Umbilical cord (tissue), 2 donors: ENCODE data around the gene TBC1D5. TPM values are rescaled to one million over a fixed set of nuclear protein-coding genes. Genes with fewer than 3 reads are reported as not detected.
"Not testable (repeated sequence)": the region's sequence is repeated elsewhere in the genome, so short reads cannot be mapped to it uniquely, and the experiment has no call there.

Source experiments
- DNase-seq: peaks from one replicate; pipeline ENCODE4 v3.0.0-alpha.2; 2015; ENCODE audit warnings: low spot score
- total RNA-seq: library from RNA; depleted of rRNA; stranded (reverse); fragments of >200 nt; gene quantifications from one replicate; pipeline ENCODE4 v1.2.3, GENCODE V29; 2014; ENCODE audit warnings: low replicate concordance; ENCODE audit not compliant: insufficient read depth

The TBC1D5 gene, protein sequence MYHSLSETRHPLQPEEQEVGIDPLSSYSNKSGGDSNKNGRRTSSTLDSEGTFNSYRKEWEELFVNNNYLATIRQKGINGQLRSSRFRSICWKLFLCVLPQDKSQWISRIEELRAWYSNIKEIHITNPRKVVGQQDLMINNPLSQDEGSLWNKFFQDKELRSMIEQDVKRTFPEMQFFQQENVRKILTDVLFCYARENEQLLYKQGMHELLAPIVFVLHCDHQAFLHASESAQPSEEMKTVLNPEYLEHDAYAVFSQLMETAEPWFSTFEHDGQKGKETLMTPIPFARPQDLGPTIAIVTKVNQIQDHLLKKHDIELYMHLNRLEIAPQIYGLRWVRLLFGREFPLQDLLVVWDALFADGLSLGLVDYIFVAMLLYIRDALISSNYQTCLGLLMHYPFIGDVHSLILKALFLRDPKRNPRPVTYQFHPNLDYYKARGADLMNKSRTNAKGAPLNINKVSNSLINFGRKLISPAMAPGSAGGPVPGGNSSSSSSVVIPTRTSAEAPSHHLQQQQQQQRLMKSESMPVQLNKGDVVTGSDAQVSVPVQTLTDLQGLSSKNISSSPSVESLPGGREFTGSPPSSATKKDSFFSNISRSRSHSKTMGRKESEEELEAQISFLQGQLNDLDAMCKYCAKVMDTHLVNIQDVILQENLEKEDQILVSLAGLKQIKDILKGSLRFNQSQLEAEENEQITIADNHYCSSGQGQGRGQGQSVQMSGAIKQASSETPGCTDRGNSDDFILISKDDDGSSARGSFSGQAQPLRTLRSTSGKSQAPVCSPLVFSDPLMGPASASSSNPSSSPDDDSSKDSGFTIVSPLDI
- 92.2 TPM for total RNA-seq

DNA sequence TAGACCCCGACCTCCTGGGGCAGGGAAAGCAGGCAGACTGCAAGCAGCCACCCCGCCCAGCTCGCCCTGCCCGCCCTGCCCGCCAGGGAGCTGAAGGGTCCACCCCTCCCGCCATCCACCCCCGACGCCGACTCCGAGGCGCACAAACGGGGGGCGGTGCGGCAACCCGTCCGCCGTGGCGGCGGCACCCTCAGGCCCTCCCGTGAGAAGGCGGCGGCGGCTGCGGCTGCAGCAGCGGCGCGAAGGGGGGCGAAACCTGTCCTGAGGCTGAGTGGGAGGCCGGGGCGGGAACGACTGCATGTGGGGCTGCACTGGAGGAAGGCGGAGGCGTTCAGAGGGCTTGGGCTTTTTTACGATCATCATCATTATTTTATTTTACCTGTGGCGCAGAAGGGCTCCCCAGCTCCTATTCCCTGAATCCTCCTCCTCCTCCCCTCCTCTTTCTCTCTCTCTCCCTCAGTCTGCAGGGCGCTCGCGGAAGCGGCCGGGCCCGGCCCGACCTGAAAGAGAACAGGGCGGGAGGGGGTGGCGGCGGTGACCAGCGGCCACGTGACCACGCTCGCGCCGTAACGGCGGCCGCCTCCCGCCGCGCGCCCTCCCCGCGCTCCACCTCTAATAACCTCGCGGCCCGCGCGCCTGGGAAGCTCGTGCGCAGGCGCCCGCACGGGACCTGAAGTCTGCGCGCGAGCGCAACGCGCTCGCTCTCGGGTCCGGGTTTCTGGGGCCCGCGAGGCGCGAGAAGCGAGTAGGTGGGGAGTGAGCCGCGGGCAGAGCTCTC lies at the start of gene TBC1D5:
Gene TBC1D5 (minus strand): TSS at position 530 of the 778 bp plus-strand sequence. CDS start 234,061 bp downstream, outside the sequence.
- DNase-seq, result peak; percentile 99

DNA sequence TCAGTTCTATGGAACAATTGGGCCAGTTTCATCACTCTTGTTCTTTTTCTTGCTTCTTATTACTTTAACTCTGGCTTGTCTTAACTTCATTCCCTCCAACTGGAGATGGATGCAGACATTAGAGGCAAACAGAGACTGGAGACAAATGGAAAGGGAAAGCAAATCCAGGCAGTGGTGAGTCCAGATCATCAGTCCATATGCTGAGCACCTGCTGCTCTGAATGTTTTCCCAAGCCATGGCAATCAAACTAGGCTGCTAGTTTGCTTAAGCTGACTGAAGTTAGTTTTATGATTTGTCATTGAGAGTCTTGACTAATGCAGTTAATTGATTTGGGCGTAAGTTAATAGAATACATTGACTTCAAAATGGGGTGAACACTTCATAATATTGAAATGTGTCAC lies 41.0 kb upstream of the TBC1D5 start:
- DNase-seq, result no peak

DNA sequence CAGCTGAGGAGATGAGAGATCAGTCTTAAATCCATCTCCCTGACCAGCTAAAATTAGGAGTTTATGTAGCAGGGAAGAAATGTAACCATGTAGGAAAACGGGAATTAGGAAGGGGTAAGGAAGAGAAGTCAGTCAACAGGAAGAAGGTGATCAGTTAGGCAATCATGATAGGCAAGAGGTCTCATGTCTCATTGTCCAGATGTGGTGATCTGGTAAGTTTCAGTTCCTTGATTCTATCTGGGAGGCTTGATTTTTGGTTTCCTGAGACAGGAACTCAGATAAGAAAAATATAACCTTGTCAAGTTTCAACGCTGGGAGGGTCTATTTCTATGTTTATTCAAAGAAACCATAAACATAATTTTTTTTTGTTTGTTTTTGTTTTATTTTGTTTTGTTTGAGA lies 40.3 kb upstream of the TBC1D5 start:
- no peak for DNase-seq

DNA sequence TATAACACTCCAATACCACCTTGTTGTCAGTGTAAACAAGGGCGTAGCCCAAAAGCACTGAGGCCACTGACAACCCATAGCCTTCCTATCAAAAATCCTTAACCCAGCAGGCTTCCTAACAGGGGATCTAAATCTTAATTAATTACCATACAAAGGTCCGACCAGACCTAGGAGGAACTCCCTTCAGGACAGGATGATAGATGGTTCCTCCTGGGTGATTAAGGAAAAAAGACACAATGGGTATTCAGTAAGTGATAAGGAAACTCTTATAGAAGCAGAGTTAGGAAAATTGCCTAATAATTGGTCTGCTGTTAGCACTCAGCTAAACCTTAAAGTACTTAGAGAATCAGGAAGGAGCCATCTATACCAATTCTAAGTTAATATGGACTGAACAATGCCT lies 37.9 kb upstream of the TBC1D5 start:
- not testable (repeated sequence) for DNase-seq

DNA sequence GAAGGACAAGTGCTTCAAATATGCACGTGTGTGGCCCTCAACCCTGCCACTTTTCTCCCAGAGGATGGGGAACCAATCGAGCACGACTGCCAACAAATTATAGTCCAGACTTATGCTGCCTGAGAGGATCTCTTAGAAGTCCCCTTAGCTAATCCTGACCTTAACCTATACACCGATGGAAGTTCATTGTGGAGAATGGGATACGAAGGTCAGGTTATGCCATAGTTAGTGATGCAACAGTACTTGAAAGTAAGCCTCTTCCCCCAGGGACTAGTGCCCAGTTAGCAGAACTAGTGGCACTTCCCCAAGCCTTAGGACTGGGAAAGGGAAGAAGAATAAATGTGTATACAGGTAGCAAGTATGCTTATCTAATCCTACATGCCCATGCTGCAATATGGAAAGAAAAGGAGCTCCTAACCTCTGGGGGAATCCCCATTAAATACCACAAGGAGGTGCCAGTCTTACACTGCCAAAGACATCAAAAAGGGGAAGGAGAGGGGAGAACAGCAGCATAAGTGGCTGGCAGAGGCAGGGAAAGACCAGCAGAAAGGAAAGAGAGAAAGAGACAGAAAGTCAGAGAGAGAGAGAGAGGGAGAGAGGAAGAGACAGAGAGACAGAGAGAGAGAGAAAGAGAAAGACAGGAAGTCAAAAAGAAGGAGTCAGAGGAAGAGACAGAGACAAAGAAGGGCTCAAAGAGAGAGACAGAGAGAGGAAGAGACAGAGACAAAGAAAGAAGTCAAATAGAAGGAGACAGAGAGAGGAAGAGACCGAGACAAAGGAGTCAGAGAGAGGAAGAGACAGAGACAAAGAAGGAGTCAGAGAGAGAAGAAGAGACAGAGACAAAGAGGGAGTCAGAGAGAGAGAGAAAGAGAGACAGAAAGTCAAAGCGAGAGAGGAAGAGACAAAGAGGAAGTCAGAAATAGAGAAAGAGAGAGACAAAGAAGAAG lies 37.1 kb upstream of the TBC1D5 start:
- DNase-seq, result not testable (repeated sequence)

DNA sequence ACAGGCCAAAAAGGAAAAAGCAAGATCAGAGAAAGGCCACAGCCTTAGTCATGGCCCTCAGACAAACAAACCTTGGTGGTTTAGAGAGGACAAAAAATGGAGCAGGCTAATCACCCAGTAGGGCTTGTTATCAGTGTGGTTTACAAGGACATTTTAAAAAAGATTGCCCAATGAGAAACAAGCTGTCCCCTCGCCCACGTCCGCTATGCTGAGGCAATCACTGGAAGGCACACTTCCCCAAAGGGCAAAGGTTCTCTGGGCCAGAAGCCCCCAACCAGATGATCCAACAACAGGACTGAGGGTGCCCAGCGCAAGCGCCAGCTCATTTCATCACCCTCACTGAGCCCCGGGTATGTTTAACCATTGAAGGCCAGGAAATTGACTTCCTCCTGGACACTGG lies 34.9 kb upstream of the TBC1D5 start:
- not testable (repeated sequence) for DNase-seq

DNA sequence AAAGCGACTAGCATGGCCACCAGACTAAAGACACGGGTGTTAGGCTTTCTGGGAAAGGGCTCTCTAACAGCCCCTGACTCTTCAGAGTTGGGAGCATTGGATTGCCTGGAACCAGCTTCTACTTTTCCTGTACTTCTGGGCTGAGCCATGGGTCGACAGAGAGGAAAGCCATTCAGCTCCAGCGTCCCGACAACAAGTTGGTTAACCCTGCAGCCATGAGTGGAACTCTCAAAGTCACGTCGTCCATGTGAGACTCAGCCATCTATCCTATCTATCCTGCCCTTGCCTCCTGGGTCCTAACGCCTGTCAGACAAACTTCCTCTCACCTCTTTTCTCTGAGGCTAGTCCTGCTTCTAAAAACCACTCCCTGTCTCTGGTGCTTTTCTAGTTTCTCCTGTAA lies 32.6 kb upstream of the TBC1D5 start:
- DNase-seq, result no peak

DNA sequence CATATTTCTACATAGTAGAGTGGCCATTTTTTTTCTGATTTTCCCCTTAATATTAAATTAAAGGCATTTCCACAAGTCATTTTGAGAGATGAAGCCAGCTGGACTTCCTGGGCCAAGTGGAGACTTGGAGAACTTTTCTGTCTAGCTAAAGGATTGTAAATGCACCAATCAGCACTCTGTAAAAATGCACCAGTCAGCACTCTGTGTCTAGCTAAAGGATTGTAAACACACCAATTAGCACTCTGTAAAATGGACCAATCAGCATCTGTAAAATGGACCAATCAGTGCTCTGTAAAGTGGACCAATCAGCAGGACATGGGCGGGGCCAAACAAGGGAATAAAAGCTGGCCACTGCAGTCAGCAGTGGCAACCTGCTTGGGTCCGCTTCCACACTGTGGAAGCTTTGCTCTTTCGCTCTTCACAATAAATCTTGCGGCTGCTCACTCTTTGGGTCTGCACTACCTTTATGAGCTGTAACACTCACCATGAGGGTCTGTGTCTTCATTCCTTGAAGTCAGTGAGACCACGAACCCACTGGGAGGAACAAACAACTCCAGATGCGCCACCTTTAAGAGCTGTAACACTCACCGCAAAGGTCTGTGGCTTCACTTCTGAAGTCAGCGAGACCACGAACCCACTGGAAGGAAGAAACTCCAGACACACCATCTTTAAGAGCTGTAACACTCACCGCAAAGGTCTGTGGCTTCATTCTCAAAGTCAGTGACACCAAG lies 31.9 kb upstream of the TBC1D5 start:
- not testable (repeated sequence) for DNase-seq

DNA sequence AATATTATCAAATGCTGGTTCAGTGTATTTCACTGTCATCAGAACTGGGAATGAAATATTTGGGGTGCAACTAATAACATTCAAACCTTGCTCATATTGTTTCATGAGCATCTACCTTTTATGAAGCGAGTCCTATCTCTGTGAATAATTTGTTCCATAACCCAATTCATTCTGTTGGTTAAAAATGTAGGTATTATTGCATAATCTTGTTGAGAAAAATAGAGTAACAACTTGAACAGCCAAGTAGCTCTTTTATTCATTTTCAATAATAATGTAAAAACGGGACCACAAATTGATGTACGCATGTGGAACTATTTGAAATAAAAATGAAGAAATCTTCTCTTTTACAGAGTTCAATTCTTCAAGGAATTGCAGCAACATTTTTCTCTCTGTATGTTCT lies 30.1 kb upstream of the TBC1D5 start:
- DNase-seq, result no peak

DNA sequence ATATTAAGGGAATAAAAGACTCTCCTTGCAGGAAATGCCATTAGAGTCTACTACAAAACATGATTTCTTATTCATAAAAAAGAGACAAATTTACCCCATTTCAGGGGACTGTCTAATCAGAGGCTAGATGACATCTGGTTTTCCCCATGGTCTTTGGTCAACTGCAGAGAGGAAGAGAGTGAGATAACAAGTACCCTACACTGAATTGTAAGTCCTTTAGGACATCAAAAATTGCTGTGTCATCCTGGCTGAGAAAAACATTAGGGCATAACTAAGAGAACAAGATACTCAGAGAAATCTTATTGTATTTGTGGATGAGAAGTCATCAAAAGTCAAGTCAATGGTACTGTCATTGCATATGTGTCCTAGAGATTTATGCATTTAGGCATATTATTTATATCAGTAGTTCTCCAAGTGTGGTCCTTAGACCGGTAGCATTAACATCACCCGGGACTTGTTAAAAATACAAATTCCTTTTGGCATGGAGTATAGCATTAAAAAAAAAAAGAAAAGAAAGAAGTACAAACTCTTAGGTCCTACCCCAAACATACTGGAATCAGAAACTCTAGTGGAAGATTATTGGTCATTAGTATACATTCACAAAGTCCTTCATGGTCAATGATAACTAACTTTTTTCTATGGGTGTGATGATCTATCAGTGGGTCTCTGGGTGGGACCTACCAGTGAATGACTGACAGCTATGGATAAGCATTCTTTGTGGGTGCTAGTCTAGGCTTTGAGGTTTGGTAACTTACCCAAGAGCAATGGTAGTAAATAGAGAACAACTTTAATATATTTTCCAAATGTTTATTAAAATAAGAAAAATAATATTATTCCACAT lies 29.0 kb upstream of the TBC1D5 start:
- DNase-seq, result no peak

DNA sequence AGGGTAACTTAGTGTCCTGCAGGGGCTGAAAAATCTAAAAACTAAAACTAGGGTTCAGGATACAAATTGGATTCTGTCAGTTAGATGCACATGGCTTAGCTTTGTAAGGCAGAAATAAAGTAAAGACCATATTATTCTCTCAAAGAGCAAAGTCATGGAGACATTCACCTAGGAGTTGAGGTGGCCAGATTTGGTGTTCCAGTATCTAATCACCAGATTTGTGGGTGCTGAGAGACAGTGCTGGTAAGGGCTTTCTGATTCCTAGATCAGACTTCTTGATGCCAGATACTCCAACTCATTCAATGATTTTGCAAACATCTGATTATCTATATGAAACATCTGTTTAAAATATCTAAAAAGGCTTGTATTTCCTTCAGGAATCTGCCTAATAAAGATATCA lies 28.3 kb upstream of the TBC1D5 start:
- DNase-seq, result no peak

DNA sequence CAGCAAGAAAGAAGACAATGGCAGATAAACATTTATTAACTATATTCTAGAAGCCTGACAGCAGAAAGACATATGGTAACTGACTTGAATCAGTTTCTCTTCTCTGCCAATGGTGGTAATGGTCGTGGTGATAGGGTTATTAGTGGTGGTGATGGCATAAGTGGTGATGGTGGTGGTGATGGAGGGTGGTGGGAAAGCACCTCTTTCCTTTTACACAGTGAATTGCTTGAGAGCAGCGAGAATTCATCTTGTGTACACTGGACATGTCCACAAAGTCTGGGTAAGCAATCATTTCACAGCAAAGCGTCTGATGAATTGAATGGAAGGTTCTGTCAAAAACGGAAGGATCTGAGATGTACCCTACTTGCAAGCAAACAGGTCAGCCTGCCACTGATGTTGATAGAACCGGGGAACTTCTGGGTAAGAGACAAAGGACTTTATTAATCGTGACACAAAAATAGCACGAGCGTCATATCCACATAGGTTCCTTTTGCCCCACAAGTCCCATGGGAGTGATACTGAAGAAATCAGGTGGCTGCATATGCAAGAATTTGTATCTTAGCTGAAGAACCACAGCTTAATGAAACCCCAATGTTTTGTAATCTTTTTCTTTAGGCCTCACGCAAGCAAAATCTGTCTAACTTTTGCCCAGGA lies 23.5 kb upstream of the TBC1D5 start:
- DNase-seq, result no peak

DNA sequence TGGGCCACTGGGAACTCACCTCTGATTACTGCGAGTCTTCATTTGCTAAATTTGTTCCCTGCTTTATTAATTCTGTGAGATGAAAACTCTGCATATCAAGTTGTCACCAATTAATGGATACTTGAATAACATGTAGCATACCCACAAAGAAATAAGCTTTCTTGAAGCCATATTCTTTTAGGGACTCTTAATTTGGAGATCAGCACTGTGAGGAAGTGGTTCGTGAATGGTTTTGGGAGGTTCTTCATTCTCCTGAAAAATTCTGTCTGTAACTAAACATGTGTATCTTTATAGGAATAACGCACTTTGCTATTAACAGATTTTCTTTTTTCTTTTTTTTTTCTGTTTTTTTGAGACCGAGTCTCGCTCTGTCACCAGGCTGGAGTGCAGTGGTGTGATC lies 19.1 kb upstream of the TBC1D5 start:
- DNase-seq, result no peak

DNA sequence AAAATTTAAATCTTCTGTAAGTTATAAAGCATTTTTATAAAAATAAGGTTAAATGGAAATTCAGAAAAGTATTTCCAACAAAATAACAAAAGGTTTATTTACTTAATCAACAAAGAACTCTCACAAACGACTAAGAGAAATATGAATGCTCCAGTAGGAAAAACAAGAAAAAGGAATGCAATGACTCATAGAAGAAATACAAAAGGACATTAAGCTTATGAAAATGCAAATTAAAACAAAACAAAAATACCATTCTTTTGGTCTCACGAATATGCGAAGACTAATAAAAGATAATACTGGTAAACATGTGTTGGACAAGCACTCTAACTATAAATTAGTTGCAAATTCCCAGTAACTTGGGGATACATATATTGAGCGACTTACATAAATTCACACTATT lies 17.5 kb upstream of the TBC1D5 start:
- DNase-seq, result no peak

DNA sequence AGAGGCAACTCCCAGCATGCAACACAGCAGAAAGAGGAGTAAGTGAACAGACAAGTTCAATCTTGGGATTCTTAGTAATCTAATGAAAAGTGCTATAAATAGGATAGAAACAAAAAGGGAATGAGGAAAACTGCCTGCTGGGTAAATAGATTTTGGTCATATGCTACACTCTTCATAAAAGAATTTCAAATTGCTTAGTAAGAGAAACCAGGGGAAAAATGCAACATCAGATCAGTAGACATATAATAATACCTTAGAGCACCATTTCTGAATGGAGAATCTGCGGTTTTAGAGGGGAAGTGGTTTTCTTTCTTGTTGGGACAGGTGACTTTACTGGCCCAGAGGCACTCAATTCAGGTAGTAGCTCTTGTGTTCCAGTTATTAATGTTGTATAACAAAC lies 13.4 kb upstream of the TBC1D5 start:
- no peak for DNase-seq

DNA sequence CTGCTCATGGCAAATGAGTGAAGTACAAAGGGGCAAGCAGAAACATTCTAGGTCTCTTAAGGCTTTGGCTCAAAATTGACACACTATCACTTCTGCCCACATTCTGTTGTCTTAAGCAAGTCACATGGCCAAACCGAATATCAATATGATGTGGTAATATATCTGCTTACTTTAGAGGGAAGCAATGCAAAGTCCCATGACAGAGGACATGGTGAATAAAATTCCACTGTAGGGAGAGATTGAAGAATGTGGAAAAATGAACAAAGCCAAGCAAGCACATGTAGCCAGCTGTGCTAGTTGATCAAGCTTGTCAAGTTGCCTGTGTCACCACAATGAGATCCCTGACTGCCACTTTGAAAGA lies 11.2 kb upstream of the TBC1D5 start:
- no peak for DNase-seq

DNA sequence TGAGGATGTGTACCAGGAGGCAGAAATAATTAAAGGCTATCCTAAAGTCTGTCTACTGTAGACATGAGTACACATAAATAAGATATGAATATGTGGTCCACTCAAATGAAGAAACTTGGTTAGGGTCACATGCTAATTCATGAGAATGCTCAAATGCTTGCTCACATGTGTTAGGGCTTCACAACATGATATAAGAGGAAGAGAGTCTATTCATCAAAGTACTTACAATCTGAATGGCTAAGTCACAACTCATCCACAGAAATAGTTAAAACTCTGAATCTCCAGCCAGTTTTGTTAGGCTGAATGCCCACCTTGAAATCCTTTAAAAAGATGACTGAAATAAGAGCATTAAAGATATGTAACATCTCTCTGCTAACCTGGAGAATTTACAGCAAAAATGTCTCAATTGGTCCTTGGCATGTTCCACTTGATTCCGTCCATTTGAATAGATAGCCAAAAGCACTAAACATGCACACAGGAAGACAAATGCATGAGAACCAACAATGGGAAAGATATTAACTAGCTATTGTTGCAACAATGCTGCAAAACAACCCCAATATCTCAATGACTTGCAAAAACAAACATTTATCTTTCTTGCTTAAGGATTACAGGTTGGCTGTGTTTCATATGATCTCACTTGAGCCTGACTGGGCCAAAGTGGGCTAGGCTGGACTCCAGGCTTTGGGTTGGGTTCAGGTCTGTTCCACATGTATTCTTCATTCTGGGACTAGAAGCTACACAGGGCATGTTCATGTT lies 10.6 kb upstream of the TBC1D5 start:
- DNase-seq, result no peak

DNA sequence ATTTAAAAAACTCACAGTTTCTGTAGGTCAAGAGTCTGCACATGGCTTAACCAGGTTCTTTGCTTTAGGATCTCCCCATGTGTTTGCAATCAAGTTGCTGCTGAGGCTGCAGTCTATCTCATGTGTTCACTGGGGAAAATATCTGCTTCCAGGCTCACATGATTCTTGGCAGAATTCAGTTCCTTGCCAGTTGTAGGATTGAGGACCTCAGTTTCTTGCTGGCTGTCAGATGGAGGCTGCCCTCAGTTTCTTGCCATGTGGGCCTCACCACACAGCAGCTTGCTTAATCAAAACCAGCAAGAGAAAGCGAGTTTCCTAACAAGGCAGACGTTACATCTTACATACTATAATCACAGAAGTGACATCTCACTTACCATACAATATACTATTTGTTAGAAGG lies 10.0 kb upstream of the TBC1D5 start:
- peak; percentile 35 for DNase-seq
